H9 (cell line): ENCODE results near the gene TRPC6. TPM values are rescaled to one million over a fixed set of nuclear protein-coding genes. Genes with fewer than 3 reads are reported as not detected.

Experiments used
- DNase-seq: peaks from one replicate; pipeline ENCODE4 v3.0.0-alpha.2; 2017
- H2AFZ ChIP-seq: one replicate; pipeline ENCODE4 v1.6.1; 2013; ENCODE audit warnings: mild to moderate bottlenecking, low read length, control low read depth, moderate library complexity
- H2AK5ac ChIP-seq: 2 replicates; pipeline ENCODE4 v1.6.1; 2013; ENCODE audit warnings: low read length, control low read depth, mixed read lengths; ENCODE audit not compliant: insufficient read length
- H2BK120ac ChIP-seq: one replicate; pipeline ENCODE4 v1.6.1; 2013; ENCODE audit warnings: low read depth, mild to moderate bottlenecking, low read length, control low read depth, inconsistent platforms; ENCODE audit not compliant: poor library complexity, severe bottlenecking
- H2BK12ac ChIP-seq: 2 replicates; pipeline ENCODE4 v1.6.1; 2013; ENCODE audit warnings: low read length, control low read depth, mixed read lengths, low read depth; ENCODE audit not compliant: insufficient read length
- H2BK15ac ChIP-seq: 2 replicates; pipeline ENCODE4 v1.6.1; 2013; ENCODE audit warnings: low read depth, low read length, control low read depth
- H2BK20ac ChIP-seq: one replicate; pipeline ENCODE4 v1.6.1; 2013; ENCODE audit warnings: low read depth, mild to moderate bottlenecking, low read length, control low read depth, inconsistent platforms; ENCODE audit not compliant: poor library complexity, severe bottlenecking
- H2BK5ac ChIP-seq: 2 replicates; pipeline ENCODE4 v1.6.1; 2013; ENCODE audit warnings: low read length, control low read depth, mixed read lengths; ENCODE audit not compliant: insufficient read length
- H3K14ac ChIP-seq: 2 replicates; pipeline ENCODE4 v1.6.1; 2013; ENCODE audit warnings: low read length, control low read depth; ENCODE audit not compliant: insufficient read depth
- H3K18ac ChIP-seq: 2 replicates; pipeline ENCODE4 v1.6.1; 2013; ENCODE audit warnings: low read depth, mild to moderate bottlenecking, mixed read lengths, low read length, control low read depth; ENCODE audit not compliant: insufficient read length
- H3K23ac ChIP-seq: 2 replicates; pipeline ENCODE4 v1.6.1; 2013; ENCODE audit warnings: low read length, control low read depth, mixed read lengths, low read depth; ENCODE audit not compliant: insufficient read length
- H3K23me2 ChIP-seq: 2 replicates; pipeline ENCODE4 v1.6.1; 2013; ENCODE audit warnings: low read depth, mild to moderate bottlenecking, mixed read lengths, low read length, control low read depth; ENCODE audit not compliant: insufficient read length, poor library complexity, severe bottlenecking
- H3K27ac ChIP-seq: 2 replicates; pipeline ENCODE4 v1.5.1; 2013; ENCODE audit warnings: low read length, control low read depth, mixed read lengths, low read depth; ENCODE audit not compliant: insufficient read length
- H3K27me3 ChIP-seq: 2 replicates; pipeline ENCODE4 v1.6.1; 2013; ENCODE audit warnings: low read length, control low read depth, inconsistent platforms; ENCODE audit not compliant: insufficient read depth
- H3K4ac ChIP-seq: 2 replicates; pipeline ENCODE4 v1.6.1; 2013; ENCODE audit warnings: low read depth, mild to moderate bottlenecking, control low read depth, inconsistent platforms, low read length, moderate library complexity
- H3K4me1 ChIP-seq: 2 replicates; pipeline ENCODE4 v1.6.1; 2013; ENCODE audit warnings: low read length, control low read depth, inconsistent platforms; ENCODE audit not compliant: insufficient read depth
- H3K4me2 ChIP-seq: 2 replicates; pipeline ENCODE4 v1.6.1; 2013; ENCODE audit warnings: low read length, control low read depth, mixed read lengths; ENCODE audit not compliant: insufficient read length, insufficient read depth
- H3K56ac ChIP-seq: 2 replicates; pipeline ENCODE4 v1.6.1; 2013; ENCODE audit warnings: low read depth, mild to moderate bottlenecking, mixed read lengths, low read length, control low read depth; ENCODE audit not compliant: insufficient read length
- H3K79me1 ChIP-seq: 2 replicates; pipeline ENCODE4 v1.6.1; 2013; ENCODE audit warnings: low read depth, mild to moderate bottlenecking, moderate library complexity, low read length, control low read depth, inconsistent platforms; ENCODE audit not compliant: insufficient read depth, poor library complexity, severe bottlenecking
- H3K79me2 ChIP-seq: 2 replicates; pipeline ENCODE4 v1.6.1; 2013; ENCODE audit warnings: low read length, control low read depth, inconsistent platforms; ENCODE audit not compliant: insufficient read depth
- H3K9ac ChIP-seq: 2 replicates; pipeline ENCODE4 v1.6.1; 2013; ENCODE audit warnings: low read length, control low read depth, mixed read lengths; ENCODE audit not compliant: insufficient read length; ENCODE audit errors: extremely low read depth
- H3K9me3 ChIP-seq: one replicate; pipeline ENCODE4 v1.6.1; 2013; ENCODE audit warnings: low read depth, low read length, inconsistent platforms; ENCODE audit not compliant: control insufficient read depth
- H3T11ph ChIP-seq: one replicate; pipeline ENCODE4 v1.6.1; 2013; ENCODE audit warnings: mild to moderate bottlenecking, low read length, control low read depth, inconsistent platforms
- H4K20me1 ChIP-seq: one replicate; pipeline ENCODE4 v1.6.1; 2013; ENCODE audit not compliant: control insufficient read depth, insufficient read length, insufficient read depth
- H4K5ac ChIP-seq: 2 replicates; pipeline ENCODE4 v1.6.1; 2013; ENCODE audit warnings: low read depth, mild to moderate bottlenecking, mixed read lengths, low read length, control low read depth; ENCODE audit not compliant: insufficient read length
- H4K8ac ChIP-seq: replicated peaks from 2 replicates; pipeline ENCODE4 v1.6.1; 2013; ENCODE audit warnings: low read length, control low read depth, mixed read lengths, low read depth; ENCODE audit not compliant: insufficient read length
- H4K91ac ChIP-seq: 2 replicates; pipeline ENCODE4 v1.6.1; 2013; ENCODE audit warnings: low read depth, mild to moderate bottlenecking, moderate library complexity, mixed read lengths, low read length, control low read depth; ENCODE audit not compliant: insufficient read length
- H3K27ac Mint-ChIP-seq, 3 experiments: 2 replicates in 2 of 3; 3 replicates in 1 of 3; pipeline ENCODE4 v1.8.0; 2020 to 2021; ENCODE audit warnings: mixed read lengths in 3 of 3, mild to moderate bottlenecking in 1 of 3, moderate library complexity in 1 of 3
- H3K27me3 Mint-ChIP-seq: 2 replicates; pipeline ENCODE4 v1.8.0; 2021; ENCODE audit warnings: low read depth, mild to moderate bottlenecking, moderate library complexity, mixed read lengths
- H3K36me3 Mint-ChIP-seq, 3 experiments: 2 replicates in 2 of 3; 3 replicates in 1 of 3; pipeline ENCODE4 v1.8.0; 2020 to 2021; ENCODE audit warnings: low read depth in 3 of 3, mixed read lengths in 3 of 3; ENCODE audit not compliant: insufficient read depth in 1 of 3
- H3K4me1 Mint-ChIP-seq, 2 experiments: 2 replicates each; pipeline ENCODE4 v1.8.0; 2020; ENCODE audit warnings: mixed read lengths in 2 of 2
- H3K4me3 Mint-ChIP-seq, 2 experiments: 2 replicates in 1 of 2; 3 replicates in 1 of 2; pipeline ENCODE4 v1.8.0; 2020 to 2021; ENCODE audit warnings: mild to moderate bottlenecking in 2 of 2, mixed read lengths in 2 of 2, moderate library complexity in 1 of 2
- H3K9me3 Mint-ChIP-seq, 2 experiments: 2 replicates in 1 of 2; 3 replicates in 1 of 2; pipeline ENCODE4 v1.8.0; 2020; ENCODE audit warnings: mild to moderate bottlenecking in 2 of 2, mixed read lengths in 2 of 2, moderate library complexity in 1 of 2
- WGBS: extraction: QIAGEN DNeasy Blood & Tissue Kit; methylation state at CpG from one replicate; pipeline ENCODE4 v1.1.7; 2013; ENCODE audit warnings: missing lambda C conversion rate, low lambda C conversion rate, mixed read lengths; ENCODE audit not compliant: insufficient read length; ENCODE audit errors: extremely low coverage; 5-methylcytosine and 5-hydroxymethylcytosine counted together
- total RNA-seq: library from RNA; stranded (reverse); gene quantifications from 2 replicates; pipeline ENCODE4 v1.2.1, GENCODE V29; 2021
- TF ChIP-seq, protein P1 (sequence below): fragments of 200-600 bp; sonication (generic); conservative IDR thresholded peaks from 3 replicates; pipeline ENCODE4 v1.8.0; 2021; ENCODE audit warnings: antibody characterized with exemption, mild to moderate bottlenecking

TRPC6 gene
- total RNA-seq, 1 experiment from 2014 or later: 14.4 TPM

DNA sequence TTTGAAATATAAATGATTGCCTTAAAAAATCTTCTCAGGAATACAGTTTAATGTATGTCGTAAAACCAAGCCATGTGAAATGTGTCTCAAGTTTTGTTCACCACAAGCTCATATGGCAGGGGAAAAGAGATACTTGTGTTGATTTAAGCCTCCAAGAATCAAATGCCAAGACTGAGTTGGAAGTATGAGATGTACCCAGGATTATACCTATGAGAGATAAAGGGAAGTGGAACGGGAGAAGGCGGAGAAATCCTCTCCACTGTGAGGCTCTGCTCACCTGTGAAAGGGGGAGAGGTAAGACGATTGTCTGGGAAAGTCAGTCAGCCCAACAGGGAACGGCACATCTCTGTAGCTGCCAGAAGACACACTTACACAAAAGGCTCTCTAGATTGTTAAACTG is 124.8 kb downstream of the TRPC6 start:
- no peak overlapping the region for H2BK120ac ChIP-seq
- H2BK20ac ChIP-seq: no peak overlapping the region
- no peak overlapping the region for H3K23ac ChIP-seq
- H3K4ac ChIP-seq: no peak overlapping the region
- H2BK15ac ChIP-seq: no peak overlapping the region
- Mint-ChIP-seq H3K4me3 (no peak overlapping the region), H3K9me3 (peaks cover 7 to 22% of the 10 kb centered on the region in 2 experiments; a peak in 4 of 5 replicates), H3K36me3 (peaks cover 7 to 32% (median 23%) of the 10 kb centered on the region in 3 experiments; a peak in 5 of 7 replicates), H3K4me1 (0 out of 4 replicates have a peak, but pooled peaks cover 0 to 2% of the 10 kb centered on the region in 2 experiments), H3K27me3 (no peaks in the 10 kb centered on the region), H3K27ac (no peak overlapping the region)
- no peak for DNase-seq
- no peaks in the 10 kb centered on the region for H3K79me1 ChIP-seq
- H3K9ac ChIP-seq: no peak overlapping the region
- H3K14ac ChIP-seq: no peak overlapping the region
- H3K27me3 ChIP-seq: no peaks in the 10 kb centered on the region
- TF ChIP-seq, protein P1, sequence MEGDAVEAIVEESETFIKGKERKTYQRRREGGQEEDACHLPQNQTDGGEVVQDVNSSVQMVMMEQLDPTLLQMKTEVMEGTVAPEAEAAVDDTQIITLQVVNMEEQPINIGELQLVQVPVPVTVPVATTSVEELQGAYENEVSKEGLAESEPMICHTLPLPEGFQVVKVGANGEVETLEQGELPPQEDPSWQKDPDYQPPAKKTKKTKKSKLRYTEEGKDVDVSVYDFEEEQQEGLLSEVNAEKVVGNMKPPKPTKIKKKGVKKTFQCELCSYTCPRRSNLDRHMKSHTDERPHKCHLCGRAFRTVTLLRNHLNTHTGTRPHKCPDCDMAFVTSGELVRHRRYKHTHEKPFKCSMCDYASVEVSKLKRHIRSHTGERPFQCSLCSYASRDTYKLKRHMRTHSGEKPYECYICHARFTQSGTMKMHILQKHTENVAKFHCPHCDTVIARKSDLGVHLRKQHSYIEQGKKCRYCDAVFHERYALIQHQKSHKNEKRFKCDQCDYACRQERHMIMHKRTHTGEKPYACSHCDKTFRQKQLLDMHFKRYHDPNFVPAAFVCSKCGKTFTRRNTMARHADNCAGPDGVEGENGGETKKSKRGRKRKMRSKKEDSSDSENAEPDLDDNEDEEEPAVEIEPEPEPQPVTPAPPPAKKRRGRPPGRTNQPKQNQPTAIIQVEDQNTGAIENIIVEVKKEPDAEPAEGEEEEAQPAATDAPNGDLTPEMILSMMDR: no peak
- H3K23me2 ChIP-seq: no peaks in the 10 kb centered on the region
- H3T11ph ChIP-seq: no peak overlapping the region
- H3K4me1 ChIP-seq: no peaks in the 10 kb centered on the region
- no peak overlapping the region for H3K27ac ChIP-seq
- no CpG with 5 or more reads among the region's 5 CpGs for WGBS
- no peak overlapping the region for H3K56ac ChIP-seq
- H4K20me1 ChIP-seq: no peaks in the 10 kb centered on the region
- no peak overlapping the region for H4K8ac ChIP-seq
- H3K79me2 ChIP-seq: no peaks in the 10 kb centered on the region
- H4K91ac ChIP-seq: no peak overlapping the region
- no peak overlapping the region for H3K4me2 ChIP-seq
- H4K5ac ChIP-seq: no peak overlapping the region
- no peak overlapping the region for H2BK5ac ChIP-seq
- H2BK12ac ChIP-seq: no peak overlapping the region
- no peaks in the 10 kb centered on the region for H3K9me3 ChIP-seq
- no peak overlapping the region for H3K18ac ChIP-seq
- no peak overlapping the region for H2AFZ ChIP-seq
- no peak overlapping the region for H2AK5ac ChIP-seq
